Glutamatergic neuron (in vitro differentiated cells): ENCODE results near the gene GRIK3. TPM values are rescaled to one million over a fixed set of nuclear protein-coding genes. Genes with fewer than 3 reads are reported as not detected.
"Not testable (repeated sequence)": the region's sequence is repeated elsewhere in the genome, so short reads cannot be mapped to it uniquely, and the experiment has no call there.

ENCODE experiments used
- DNase-seq: peaks from one replicate; pipeline ENCODE4 v3.0.0; 2022
- H3K27ac Mint-ChIP-seq: one replicate; pipeline ENCODE4 v1.8.0; 2020; ENCODE audit warnings: mild to moderate bottlenecking, mixed read lengths, inconsistent platforms; ENCODE audit not compliant: unreplicated experiment
- H3K27me3 Mint-ChIP-seq: one replicate; pipeline ENCODE4 v1.8.0; 2020; ENCODE audit warnings: mild to moderate bottlenecking, moderate library complexity, mixed read lengths, inconsistent platforms; ENCODE audit not compliant: unreplicated experiment
- H3K36me3 Mint-ChIP-seq: one replicate; pipeline ENCODE4 v1.8.0; 2020; ENCODE audit warnings: mild to moderate bottlenecking, mixed read lengths, inconsistent platforms; ENCODE audit not compliant: unreplicated experiment
- H3K4me1 Mint-ChIP-seq: one replicate; pipeline ENCODE4 v1.8.0; 2020; ENCODE audit warnings: mild to moderate bottlenecking, low read depth, mixed read lengths, inconsistent platforms; ENCODE audit not compliant: unreplicated experiment
- H3K4me3 Mint-ChIP-seq: one replicate; pipeline ENCODE4 v1.8.0; 2020; ENCODE audit warnings: mild to moderate bottlenecking, mixed read lengths, inconsistent platforms; ENCODE audit not compliant: unreplicated experiment
- H3K9me3 Mint-ChIP-seq: one replicate; pipeline ENCODE4 v1.8.0; 2020; ENCODE audit warnings: mild to moderate bottlenecking, moderate library complexity, mixed read lengths, inconsistent platforms; ENCODE audit not compliant: unreplicated experiment
- total RNA-seq: library from RNA; stranded (reverse); fragmentation: NEBNext Ultra II Directional; extraction: Animal tissue kit (Norgen Biotek cat#: 25700); gene quantifications from one replicate; pipeline ENCODE4 v1.2.1, GENCODE V29; 2021; ENCODE audit not compliant: unreplicated experiment
- TF ChIP-seq, protein P1 (sequence below): fragments of 200-600 bp; sonication (generic); IDR thresholded peaks from one replicate; pipeline ENCODE4 v1.5.0; 2021; ENCODE audit not compliant: partially characterized antibody, unreplicated experiment

Gene GRIK3
- total RNA-seq, 1 donor from 2014 or later, result 60.1 TPM

DNA sequence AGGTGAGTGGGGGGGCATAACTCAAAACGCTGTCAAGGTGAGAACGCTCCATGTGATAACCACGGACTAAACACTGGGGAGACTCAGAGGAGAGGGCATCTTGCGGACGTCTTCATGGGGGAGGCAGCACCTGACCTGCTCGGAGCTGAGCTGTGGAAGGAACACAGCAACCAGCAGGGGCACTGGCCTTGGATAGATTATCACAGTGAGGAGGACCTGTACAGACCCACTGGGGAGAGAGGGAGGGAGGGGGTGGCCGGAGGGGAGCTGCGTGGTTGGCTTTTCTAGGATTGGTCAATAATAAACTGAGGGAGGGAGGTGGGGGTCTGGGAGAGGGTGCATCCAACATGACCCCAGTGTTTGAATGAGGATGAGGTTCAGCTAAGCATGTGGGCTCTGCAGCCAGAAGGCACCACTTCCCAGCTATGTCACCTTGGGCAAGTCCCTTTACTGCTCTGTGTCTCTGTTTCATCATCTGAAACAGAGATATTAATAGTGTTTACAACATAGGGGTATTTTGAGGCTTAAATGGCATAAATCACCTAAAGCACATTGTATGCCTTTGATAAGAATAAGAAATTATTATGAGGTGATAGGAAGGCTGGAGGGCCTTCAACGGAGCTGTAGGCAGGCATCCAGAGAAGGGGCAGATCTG lies 123.3 kb downstream of the GRIK3 start:
- TF ChIP-seq, protein P1, sequence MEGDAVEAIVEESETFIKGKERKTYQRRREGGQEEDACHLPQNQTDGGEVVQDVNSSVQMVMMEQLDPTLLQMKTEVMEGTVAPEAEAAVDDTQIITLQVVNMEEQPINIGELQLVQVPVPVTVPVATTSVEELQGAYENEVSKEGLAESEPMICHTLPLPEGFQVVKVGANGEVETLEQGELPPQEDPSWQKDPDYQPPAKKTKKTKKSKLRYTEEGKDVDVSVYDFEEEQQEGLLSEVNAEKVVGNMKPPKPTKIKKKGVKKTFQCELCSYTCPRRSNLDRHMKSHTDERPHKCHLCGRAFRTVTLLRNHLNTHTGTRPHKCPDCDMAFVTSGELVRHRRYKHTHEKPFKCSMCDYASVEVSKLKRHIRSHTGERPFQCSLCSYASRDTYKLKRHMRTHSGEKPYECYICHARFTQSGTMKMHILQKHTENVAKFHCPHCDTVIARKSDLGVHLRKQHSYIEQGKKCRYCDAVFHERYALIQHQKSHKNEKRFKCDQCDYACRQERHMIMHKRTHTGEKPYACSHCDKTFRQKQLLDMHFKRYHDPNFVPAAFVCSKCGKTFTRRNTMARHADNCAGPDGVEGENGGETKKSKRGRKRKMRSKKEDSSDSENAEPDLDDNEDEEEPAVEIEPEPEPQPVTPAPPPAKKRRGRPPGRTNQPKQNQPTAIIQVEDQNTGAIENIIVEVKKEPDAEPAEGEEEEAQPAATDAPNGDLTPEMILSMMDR, result no peak
- peak overlapping the region; percentile 98 for H3K27ac Mint-ChIP-seq
- H3K4me3 Mint-ChIP-seq, result peak overlapping the region; percentile 84
- H3K4me1 Mint-ChIP-seq, result peaks cover 49% of the 10 kb centered on the region
- peaks cover 26% of the 10 kb centered on the region for H3K27me3 Mint-ChIP-seq
- DNase-seq, result no peak
- peaks cover 13% of the 10 kb centered on the region for H3K36me3 Mint-ChIP-seq
- peaks cover 8% of the 10 kb centered on the region for H3K9me3 Mint-ChIP-seq

DNA sequence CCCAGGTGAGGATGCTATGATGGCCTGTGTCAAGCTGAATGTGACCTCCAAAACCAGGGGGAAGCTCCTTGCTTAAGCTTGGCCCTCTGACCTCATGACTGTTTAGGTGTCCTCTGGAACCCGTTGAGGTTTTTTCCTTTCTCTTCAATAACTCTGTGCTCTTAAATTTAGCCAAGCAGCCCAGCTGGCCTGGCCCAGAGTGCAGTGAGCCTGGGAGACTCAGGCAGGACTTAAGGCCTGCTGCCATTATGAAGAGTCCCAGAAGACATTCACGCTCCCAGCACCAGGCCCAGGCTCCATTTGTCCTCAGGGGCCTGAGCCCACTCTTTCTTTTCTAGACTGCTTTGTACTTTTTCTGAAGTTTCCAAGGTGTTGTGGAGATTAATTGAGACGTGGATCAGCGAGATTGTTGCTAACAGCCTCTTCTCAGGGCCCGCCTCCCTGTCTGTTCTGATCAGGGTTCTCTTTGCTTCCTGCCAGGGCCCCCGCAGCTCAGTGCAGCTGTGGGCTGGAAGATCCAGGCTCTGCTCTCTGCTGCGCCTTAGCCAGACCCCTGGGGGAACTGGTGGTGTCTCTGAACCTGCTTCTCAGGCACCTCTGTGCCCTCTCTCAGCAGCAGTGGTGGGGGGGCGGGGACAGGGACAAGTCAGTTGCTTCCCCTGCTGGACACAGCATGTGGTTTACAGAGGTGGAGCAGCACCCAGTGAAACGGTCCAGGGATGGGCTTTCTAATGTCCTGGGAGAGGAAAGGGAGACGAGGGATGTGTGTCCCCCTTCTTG lies 124.2 kb downstream of the GRIK3 start:
- peaks cover 4% of the 10 kb centered on the region for H3K36me3 Mint-ChIP-seq
- TF ChIP-seq, protein P1, result no peak
- peaks cover 49% of the 10 kb centered on the region for H3K4me1 Mint-ChIP-seq
- peak overlapping the region; percentile 6 for H3K4me3 Mint-ChIP-seq
- H3K27me3 Mint-ChIP-seq, result peaks cover 26% of the 10 kb centered on the region
- peaks cover 8% of the 10 kb centered on the region for H3K9me3 Mint-ChIP-seq
- no peak for DNase-seq
- H3K27ac Mint-ChIP-seq, result peak overlapping the region; percentile 77

- H3K36me3 Mint-ChIP-seq, H3K4me3 Mint-ChIP-seq, H3K27ac Mint-ChIP-seq, DNase-seq, H3K9me3 Mint-ChIP-seq: not testable (repeated sequence)
- peaks cover 26% of the 10 kb centered on the region for H3K27me3 Mint-ChIP-seq
- H3K4me1 Mint-ChIP-seq, result peaks cover 49% of the 10 kb centered on the region
These were observed 125.0 kb downstream of the GRIK3 start for GRCh38 chr1:36909359-36909758.

- Mint-ChIP-seq H3K9me3 (peaks cover 8% of the 10 kb centered on the region), H3K36me3 (no peaks in the 10 kb centered on the region), H3K27me3 (peaks cover 19% of the 10 kb centered on the region), H3K4me1 (peaks cover 39% of the 10 kb centered on the region), H3K27ac (no peak overlapping the region), H3K4me3 (no peak overlapping the region)
- no peak for DNase-seq
- TF ChIP-seq, protein P1, result no peak
These were observed 126.2 kb downstream of the GRIK3 start for GRCh38 chr1:36908096-36908495.

DNA sequence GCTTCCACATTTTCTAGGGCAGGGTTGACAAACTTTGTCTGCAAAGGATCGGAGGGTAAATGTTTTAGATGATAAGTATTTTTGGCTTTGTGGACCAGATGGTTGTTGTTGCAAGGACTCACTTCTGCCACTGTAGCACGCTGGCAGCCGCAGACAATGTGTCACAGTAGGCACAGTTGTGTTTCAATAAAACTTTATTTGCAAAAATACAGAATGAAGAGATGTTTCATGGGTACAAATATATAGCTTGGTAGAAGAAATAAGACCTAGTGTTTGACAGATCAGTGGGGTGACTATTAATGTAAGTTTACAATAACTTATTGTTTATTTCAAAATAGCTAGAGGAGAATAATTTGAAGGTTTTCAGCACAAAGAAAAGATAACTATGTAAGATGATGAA lies 127.8 kb downstream of the GRIK3 start:
- Mint-ChIP-seq H3K27me3 (peaks cover 13% of the 10 kb centered on the region), H3K4me3 (no peak overlapping the region), H3K36me3 (peaks cover 5% of the 10 kb centered on the region), H3K9me3 (peaks cover 3% of the 10 kb centered on the region), H3K27ac (no peak overlapping the region), H3K4me1 (peaks cover 24% of the 10 kb centered on the region)
- TF ChIP-seq, protein P1, result no peak
- no peak for DNase-seq
